Measurements from ENCODE around the gene CTNNA2. TPM values are rescaled to one million over a fixed set of nuclear protein-coding genes. Genes with fewer than 3 reads are reported as not detected.

The CTNNA2 gene
- total RNA-seq, 1 donor from 2014 or later, result 43.5 TPM

- no peaks in the 10 kb centered on the region for H3K79me2 ChIP-seq (ENCODE audit: low read depth)
- H3K27me3 ChIP-seq, result no peaks in the 10 kb centered on the region
- H3K4me3 Mint-ChIP-seq, result no peak overlapping the region
- H3K27me3 Mint-ChIP-seq (ENCODE audit: insufficient read depth, low read depth), result no peaks in the 10 kb centered on the region
- H3K9ac ChIP-seq, result no peak overlapping the region
- no peaks in the 10 kb centered on the region for H3K9me3 ChIP-seq (ENCODE audit: low read depth)
- peak overlapping the region; percentile 53 for H3K27ac Mint-ChIP-seq
- no peak for DNase-seq (ENCODE audit: low spot score)
- no peak overlapping the region for H3K27ac ChIP-seq
- H3K4me1 Mint-ChIP-seq, result peaks cover 15% of the 10 kb centered on the region
- H3K4me1 ChIP-seq, result peaks cover 13% of the 10 kb centered on the region
- peaks cover 5% of the 10 kb centered on the region for H3K36me3 Mint-ChIP-seq
- no peak overlapping the region for H3K4me3 ChIP-seq
- no peaks in the 10 kb centered on the region for H4K20me1 ChIP-seq (ENCODE audit: low read depth)
- no peak overlapping the region for H3K4me2 ChIP-seq
- TF ChIP-seq, protein P1, sequence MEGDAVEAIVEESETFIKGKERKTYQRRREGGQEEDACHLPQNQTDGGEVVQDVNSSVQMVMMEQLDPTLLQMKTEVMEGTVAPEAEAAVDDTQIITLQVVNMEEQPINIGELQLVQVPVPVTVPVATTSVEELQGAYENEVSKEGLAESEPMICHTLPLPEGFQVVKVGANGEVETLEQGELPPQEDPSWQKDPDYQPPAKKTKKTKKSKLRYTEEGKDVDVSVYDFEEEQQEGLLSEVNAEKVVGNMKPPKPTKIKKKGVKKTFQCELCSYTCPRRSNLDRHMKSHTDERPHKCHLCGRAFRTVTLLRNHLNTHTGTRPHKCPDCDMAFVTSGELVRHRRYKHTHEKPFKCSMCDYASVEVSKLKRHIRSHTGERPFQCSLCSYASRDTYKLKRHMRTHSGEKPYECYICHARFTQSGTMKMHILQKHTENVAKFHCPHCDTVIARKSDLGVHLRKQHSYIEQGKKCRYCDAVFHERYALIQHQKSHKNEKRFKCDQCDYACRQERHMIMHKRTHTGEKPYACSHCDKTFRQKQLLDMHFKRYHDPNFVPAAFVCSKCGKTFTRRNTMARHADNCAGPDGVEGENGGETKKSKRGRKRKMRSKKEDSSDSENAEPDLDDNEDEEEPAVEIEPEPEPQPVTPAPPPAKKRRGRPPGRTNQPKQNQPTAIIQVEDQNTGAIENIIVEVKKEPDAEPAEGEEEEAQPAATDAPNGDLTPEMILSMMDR (IDR thresholded peaks at IDR 0.05), result no peak
- TF ChIP-seq EZH2 (IDR thresholded peaks at IDR 0.05) (no peak), EZH2phosphoT487 (IDR thresholded peaks at IDR 0.05) (no peak)
- H3F3A ChIP-seq (ENCODE audit: low read depth), result no peaks in the 10 kb centered on the region
- no peaks in the 10 kb centered on the region for H3K36me3 ChIP-seq
- H2AFZ ChIP-seq (replicated peaks), result no peak overlapping the region
- no peaks in the 10 kb centered on the region for H3K9me3 Mint-ChIP-seq
Measured at GRCh38 chr2:79849949-79850348, 337.1 kb downstream of the CTNNA2 start.

DNA sequence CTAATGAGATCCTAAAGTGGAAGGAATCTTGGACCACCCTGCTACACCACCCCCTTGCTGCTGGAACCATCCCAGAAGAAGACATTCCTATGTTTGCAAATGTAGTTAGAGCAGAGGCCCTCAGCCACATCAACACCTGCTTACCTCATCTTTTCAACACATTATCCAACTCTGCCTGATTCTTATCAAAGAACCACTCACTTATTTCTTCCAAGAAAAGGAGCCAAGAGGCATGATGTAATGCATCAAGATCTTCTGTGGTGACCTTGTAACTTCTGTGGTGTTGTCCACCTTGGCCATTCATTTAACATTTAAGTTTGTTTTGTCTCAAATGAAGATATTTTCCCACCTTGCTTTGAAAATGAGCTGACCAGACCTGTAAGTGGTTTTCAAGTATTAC, 338.1 kb downstream of the CTNNA2 start:
- Histone ChIP-seq H4K20me1 (ENCODE audit: low read depth) (no peaks in the 10 kb centered on the region), H3K4me3 (no peak overlapping the region), H3K27me3 (no peaks in the 10 kb centered on the region), H3K27ac (no peak overlapping the region), H3K36me3 (no peaks in the 10 kb centered on the region), H3K79me2 (ENCODE audit: low read depth) (no peaks in the 10 kb centered on the region), H2AFZ (replicated peaks) (no peak overlapping the region), H3K9me3 (ENCODE audit: low read depth) (no peaks in the 10 kb centered on the region), H3K4me2 (no peak overlapping the region), H3K4me1 (peaks cover 8% of the 10 kb centered on the region), H3K9ac (no peak overlapping the region), H3F3A (ENCODE audit: low read depth) (no peaks in the 10 kb centered on the region)
- DNase-seq (ENCODE audit: low spot score), result no peak
- Mint-ChIP-seq H3K9me3 (no peaks in the 10 kb centered on the region), H3K27ac (no peak overlapping the region), H3K27me3 (ENCODE audit: insufficient read depth, low read depth) (no peaks in the 10 kb centered on the region), H3K4me1 (peaks cover 15% of the 10 kb centered on the region), H3K36me3 (peaks cover 5% of the 10 kb centered on the region), H3K4me3 (no peak overlapping the region)
- no peak for TF ChIP-seq EZH2phosphoT487 (IDR thresholded peaks at IDR 0.05)
- TF ChIP-seq EZH2 (IDR thresholded peaks at IDR 0.05), result no peak
- TF ChIP-seq, protein P1 (IDR thresholded peaks at IDR 0.05), result no peak

DNA sequence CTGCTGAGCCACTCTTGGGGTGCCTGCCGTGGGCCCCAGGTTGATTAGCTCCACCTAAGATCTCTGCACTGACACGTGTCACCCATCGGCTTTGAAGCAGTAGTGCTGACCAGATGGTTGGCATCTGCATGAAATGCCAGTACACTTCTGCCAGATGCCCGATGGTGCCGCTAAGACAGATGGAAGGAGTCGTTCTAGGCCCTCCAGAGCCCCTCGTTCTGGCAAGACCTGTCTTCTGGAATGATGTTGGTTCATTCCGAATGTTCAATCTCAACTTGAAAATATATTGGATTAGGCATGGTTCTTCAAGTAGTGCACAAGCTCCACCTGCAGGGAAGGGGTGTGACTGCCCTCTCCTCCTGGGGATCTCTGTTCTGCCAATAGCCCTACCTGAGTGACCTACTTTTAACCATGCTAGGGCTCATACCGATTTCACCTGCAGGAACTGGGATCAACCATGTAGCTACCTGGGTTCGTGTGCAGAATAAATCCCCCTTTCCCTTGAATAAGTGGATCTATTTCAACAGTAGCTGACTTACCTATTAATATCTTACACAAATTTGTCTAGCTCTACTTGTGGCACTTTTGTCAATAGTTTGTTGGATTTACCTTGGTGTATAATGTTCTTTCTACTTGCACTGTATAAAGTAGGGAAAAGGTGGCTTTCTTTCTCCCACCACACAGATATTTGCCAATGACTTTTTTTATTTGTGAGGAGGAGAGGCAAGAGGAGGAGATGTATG, 342.6 kb downstream of the CTNNA2 start:
- H3K4me2 ChIP-seq, result no peak overlapping the region
- Mint-ChIP-seq H3K4me3 (no peak overlapping the region), H3K27me3 (ENCODE audit: insufficient read depth, low read depth) (no peaks in the 10 kb centered on the region), H3K27ac (no peak overlapping the region), H3K4me1 (peaks cover 25% of the 10 kb centered on the region), H3K36me3 (peaks cover 8% of the 10 kb centered on the region), H3K9me3 (peaks cover 3% of the 10 kb centered on the region)
- no peaks in the 10 kb centered on the region for H3K9me3 ChIP-seq (ENCODE audit: low read depth)
- DNase-seq (ENCODE audit: low spot score), result peak; percentile 53
- no peaks in the 10 kb centered on the region for H3F3A ChIP-seq (ENCODE audit: low read depth)
- H4K20me1 ChIP-seq (ENCODE audit: low read depth), result no peaks in the 10 kb centered on the region
- no peaks in the 10 kb centered on the region for H3K27me3 ChIP-seq
- H3K4me3 ChIP-seq, result no peak overlapping the region
- H3K36me3 ChIP-seq, result no peaks in the 10 kb centered on the region
- H2AFZ ChIP-seq (replicated peaks), result no peak overlapping the region
- H3K79me2 ChIP-seq (ENCODE audit: low read depth), result no peaks in the 10 kb centered on the region
- H3K27ac ChIP-seq, result no peak overlapping the region
- H3K9ac ChIP-seq, result no peak overlapping the region
- H3K4me1 ChIP-seq, result no peaks in the 10 kb centered on the region
- TF ChIP-seq EZH2phosphoT487 (IDR thresholded peaks at IDR 0.05) (no peak), EZH2 (IDR thresholded peaks at IDR 0.05) (no peak)
- TF ChIP-seq, protein P1 (IDR thresholded peaks at IDR 0.05), result peak; percentile 66

Measured in neural progenitor cell (in vitro differentiated cells).